ENCODE results near the gene WNT2B. TPM values are rescaled to one million over a fixed set of nuclear protein-coding genes. Genes with fewer than 3 reads are reported as not detected.

Gene WNT2B
- total and polyA plus RNA-seq, 2 of the 8 experiments (the other 6 are each of a cell fraction or from before 2014, with no cell fraction given): 0.33 to 2.0 TPM

DNA sequence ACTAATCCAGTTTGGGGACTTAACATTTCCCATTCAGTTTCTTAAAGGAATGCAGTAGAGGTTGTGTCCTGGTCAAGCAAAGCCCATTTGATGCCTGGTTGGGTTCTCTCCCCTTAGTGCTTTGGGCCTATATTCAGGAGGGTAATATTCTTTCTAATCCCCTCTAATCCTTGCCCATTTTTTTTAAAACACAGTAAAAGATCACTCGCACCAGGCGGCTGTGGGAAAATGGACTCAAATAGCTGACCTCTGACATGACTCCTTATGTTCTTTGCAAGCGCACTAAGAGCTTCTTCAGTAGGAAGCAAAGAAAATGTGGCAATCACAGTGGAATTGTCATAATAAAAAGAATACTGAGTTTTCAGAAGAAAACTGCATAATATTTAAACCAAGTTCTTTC lies 49.9 kb downstream of the WNT2B start (continued):
- TF ChIP-seq CTBP2 (IDR thresholded peaks at IDR 0.05; ENCODE audit: borderline replicate concordance, insufficient read depth, insufficient read length, low read length): no peak
- TF ChIP-seq, protein P1, sequence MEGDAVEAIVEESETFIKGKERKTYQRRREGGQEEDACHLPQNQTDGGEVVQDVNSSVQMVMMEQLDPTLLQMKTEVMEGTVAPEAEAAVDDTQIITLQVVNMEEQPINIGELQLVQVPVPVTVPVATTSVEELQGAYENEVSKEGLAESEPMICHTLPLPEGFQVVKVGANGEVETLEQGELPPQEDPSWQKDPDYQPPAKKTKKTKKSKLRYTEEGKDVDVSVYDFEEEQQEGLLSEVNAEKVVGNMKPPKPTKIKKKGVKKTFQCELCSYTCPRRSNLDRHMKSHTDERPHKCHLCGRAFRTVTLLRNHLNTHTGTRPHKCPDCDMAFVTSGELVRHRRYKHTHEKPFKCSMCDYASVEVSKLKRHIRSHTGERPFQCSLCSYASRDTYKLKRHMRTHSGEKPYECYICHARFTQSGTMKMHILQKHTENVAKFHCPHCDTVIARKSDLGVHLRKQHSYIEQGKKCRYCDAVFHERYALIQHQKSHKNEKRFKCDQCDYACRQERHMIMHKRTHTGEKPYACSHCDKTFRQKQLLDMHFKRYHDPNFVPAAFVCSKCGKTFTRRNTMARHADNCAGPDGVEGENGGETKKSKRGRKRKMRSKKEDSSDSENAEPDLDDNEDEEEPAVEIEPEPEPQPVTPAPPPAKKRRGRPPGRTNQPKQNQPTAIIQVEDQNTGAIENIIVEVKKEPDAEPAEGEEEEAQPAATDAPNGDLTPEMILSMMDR (IDR thresholded peaks at IDR 0.05; ENCODE audit: control extremely low read depth in 1 of 3, insufficient read depth in 1 of 3, low read depth in 1 of 3, low read length in 3 of 3): no peak
- no peak for TF ChIP-seq SP2 (IDR thresholded peaks at IDR 0.05; ENCODE audit: low read length)
- no peak for TF ChIP-seq YY1 (IDR thresholded peaks at IDR 0.05; ENCODE audit: low read depth, low read length)
- no peak for TF ChIP-seq JUND (IDR thresholded peaks at IDR 0.05; ENCODE audit: low read length)
